DOHH2 (cell line): ENCODE measurements around the gene ABHD17C.

Experiments
- CTCF ChIP-seq: fragments of 200-600 bp; sonication (generic); IDR thresholded peaks from one replicate; pipeline ENCODE4 v1.5.1; 2014; ENCODE audit warnings: antibody characterized with exemption, mild to moderate bottlenecking, low read depth, low read length; ENCODE audit not compliant: poor library complexity, severe bottlenecking
- EZH2phosphoT487 ChIP-seq: fragments of 200-600 bp; sonication (generic); IDR thresholded peaks from 2 replicates; pipeline ENCODE4 v1.6.1; 2017; ENCODE audit warnings: borderline replicate concordance, mild to moderate bottlenecking, antibody characterized with exemption, low read length, moderate library complexity, mixed read lengths

- TF ChIP-seq CTCF: no peak
- no peak for TF ChIP-seq EZH2phosphoT487
Measured at GRCh38 chr15:80727596-80727995, 32.5 kb downstream of the ABHD17C start.
